SK-N-SH (cell line): ENCODE measurements around the gene GRIK3. TPM values are rescaled to one million over a fixed set of nuclear protein-coding genes. Genes with fewer than 3 reads are reported as not detected.

Experiments
- CTCF ChIA-PET: fragments of 300-600, 350-600 bp; formaldehyde crosslinking; extraction: SDS; loops from one replicate; lab custom pipeline; 2021; lab: Yijun Ruan, JAX
- POLR2A ChIA-PET: fragments of 350-600 bp; sonication (Branson Sonifier 250); formaldehyde crosslinking; extraction: SDS; loops from one replicate; lab custom pipeline; 2020; ENCODE audit warnings: antibody characterized with exemption, inconsistent platforms; lab: Yijun Ruan, JAX
- DNase-seq: peaks from one replicate; pipeline ENCODE4 v3.0.0; 2012
- H2AFZ ChIP-seq: fragments of 200-600 bp; sonication (generic); 2 replicates; pipeline ENCODE4 v1.8.1; 2016; ENCODE audit warnings: antibody characterized with exemption, mild to moderate bottlenecking, low read depth
- H3F3A ChIP-seq: fragments of 200-600 bp; sonication (generic); replicated peaks from 2 replicates; pipeline ENCODE3; 2016; ENCODE audit warnings: antibody characterized with exemption, mild to moderate bottlenecking; ENCODE audit not compliant: insufficient read depth
- H3K27ac ChIP-seq, 2 experiments: fragments of 200-500 bp in 1 of 2; fragments of 200-600 bp in 1 of 2; sonication (Bioruptor generic) in 1 of 2; sonication (generic), shearing (Covaris generic) in 1 of 2; 2 replicates each; pipeline versions ENCODE4 v1.5.1 to v1.6.1; 2014 to 2016; ENCODE audit warnings: low read depth in 2 of 2, inconsistent platforms in 1 of 2, low read length in 1 of 2, mild to moderate bottlenecking in 1 of 2, mixed read lengths in 1 of 2
- H3K27me3 ChIP-seq: fragments of 200-600 bp; sonication (generic), shearing (Covaris generic); 2 replicates; pipeline ENCODE4 v1.6.1; 2016; ENCODE audit warnings: mixed run types; ENCODE audit not compliant: insufficient read depth
- H3K36me3 ChIP-seq, 2 experiments: fragments of 200-500 bp in 1 of 2; fragments of 200-600 bp in 1 of 2; sonication (Bioruptor generic) in 1 of 2; sonication (generic) in 1 of 2; replicated peaks in 1 of 2; 2 replicates each; pipeline versions ENCODE3 to v1.5.1; 2014 to 2016; ENCODE audit warnings: low read length in 1 of 2, mild to moderate bottlenecking in 1 of 2; ENCODE audit not compliant: insufficient read depth in 2 of 2, control insufficient read depth in 1 of 2
- H3K4me1 ChIP-seq, 2 experiments: fragments of 200-500 bp in 1 of 2; fragments of 200-600 bp in 1 of 2; sonication (Bioruptor generic) in 1 of 2; sonication (generic), shearing (Covaris generic) in 1 of 2; 2 replicates each; pipeline versions ENCODE4 v1.5.1 to v1.6.1; 2014 to 2016; ENCODE audit warnings: low read depth in 1 of 2, low read length in 1 of 2, mixed run types in 1 of 2; ENCODE audit not compliant: insufficient read depth in 2 of 2, control insufficient read depth in 1 of 2
- H3K4me2 ChIP-seq: fragments of 200-600 bp; sonication (generic), shearing (Covaris generic); 2 replicates; pipeline ENCODE4 v1.6.1; 2017; ENCODE audit warnings: mixed run types
- H3K4me3 ChIP-seq, 2 experiments: fragments of 200-500 bp in 1 of 2; fragments of 200-600 bp in 1 of 2; sonication (Bioruptor generic) in 1 of 2; sonication (generic), shearing (Covaris generic) in 1 of 2; 2 replicates each; pipeline versions ENCODE4 v1.5.1 to v1.8.1; 2014 to 2016; ENCODE audit warnings: low read depth in 2 of 2, inconsistent platforms in 1 of 2, low read length in 1 of 2, mild to moderate bottlenecking in 1 of 2, mixed read lengths in 1 of 2, moderate library complexity in 1 of 2
- H3K79me2 ChIP-seq: fragments of 200-600 bp; sonication (generic); 2 replicates; pipeline ENCODE4 v1.8.1; 2017; ENCODE audit warnings: mild to moderate bottlenecking; ENCODE audit not compliant: insufficient read depth
- H3K9ac ChIP-seq: fragments of 200-600 bp; sonication (generic); 2 replicates; pipeline ENCODE4 v1.6.1; 2017; ENCODE audit warnings: mixed run types
- H3K9me2 ChIP-seq: fragments of 200-600 bp; sonication (generic); 2 replicates; pipeline ENCODE4 v1.6.1; 2017; ENCODE audit warnings: mixed run types
- H3K9me3 ChIP-seq: fragments of 200-600 bp; sonication (generic); 2 replicates; pipeline ENCODE4 v1.6.1; 2017; ENCODE audit warnings: mixed run types, mild to moderate bottlenecking, moderate library complexity
- H4K20me1 ChIP-seq: fragments of 200-600 bp; sonication (generic); 2 replicates; pipeline ENCODE4 v1.6.1; 2017; ENCODE audit warnings: mild to moderate bottlenecking, mixed run types; ENCODE audit not compliant: insufficient read depth
- ELF1 ChIP-seq: IDR thresholded peaks from 2 replicates; pipeline ENCODE4 v1.4.0; 2012
- EZH2phosphoT487 ChIP-seq: fragments of 200-600 bp; sonication (generic); IDR thresholded peaks from 2 replicates; pipeline ENCODE4 v1.6.1; 2017; ENCODE audit warnings: low read depth, mixed run types, mild to moderate bottlenecking, antibody characterized with exemption, moderate library complexity, borderline replicate concordance
- FOSL2 ChIP-seq: IDR thresholded peaks from 2 replicates; pipeline ENCODE4 v1.4.0; 2012; ENCODE audit warnings: low read depth, mild to moderate bottlenecking, moderate library complexity, borderline replicate concordance
- FOXJ3 ChIP-seq: sonication (generic); formaldehyde crosslinking; IDR thresholded peaks from 2 replicates; pipeline ENCODE4 v1.5.1; 2020; ENCODE audit warnings: mild to moderate bottlenecking, missing genetic modification reagents
- FOXM1 ChIP-seq: IDR thresholded peaks from 2 replicates; pipeline ENCODE4 v1.4.0; 2012; ENCODE audit warnings: low read depth, mild to moderate bottlenecking
- GABPA ChIP-seq: IDR thresholded peaks from 2 replicates; pipeline ENCODE4 v1.4.0; 2012; ENCODE audit warnings: low read depth, mild to moderate bottlenecking
- GATA2 ChIP-seq: sonication (generic); formaldehyde crosslinking; IDR thresholded peaks from 2 replicates; pipeline ENCODE4 v1.5.0; 2020; ENCODE audit warnings: mild to moderate bottlenecking, missing genetic modification reagents
- NRF1 ChIP-seq: IDR thresholded peaks from 2 replicates; pipeline ENCODE4 v1.6.1; 2012; ENCODE audit warnings: low read depth, mild to moderate bottlenecking, low read length
- POLR2AphosphoS5 ChIP-seq: IDR thresholded peaks from 2 replicates; pipeline ENCODE4 v1.6.1; 2012; ENCODE audit warnings: low read depth, low read length
- RAD21 ChIP-seq: IDR thresholded peaks from 2 replicates; pipeline ENCODE4 v1.6.1; 2012; ENCODE audit warnings: mild to moderate bottlenecking, low read length
- RCOR1 ChIP-seq: fragments of 150-350 bp; IDR thresholded peaks from 2 replicates; pipeline ENCODE4 v1.6.1; 2017; ENCODE audit warnings: antibody characterized with exemption, low read length
- RFX5 ChIP-seq: IDR thresholded peaks from 2 replicates; pipeline ENCODE4 v1.6.1; 2012; ENCODE audit warnings: mild to moderate bottlenecking, improper control_type of control experiment, low read length
- RXRA ChIP-seq: IDR thresholded peaks from 2 replicates; pipeline ENCODE4 v1.4.0; 2012; ENCODE audit warnings: low read depth, mild to moderate bottlenecking, borderline replicate concordance
- SMC3 ChIP-seq: IDR thresholded peaks from 2 replicates; pipeline ENCODE4 v1.6.1; 2012; ENCODE audit warnings: low read depth, low read length, improper control_type of control experiment
- TCF12 ChIP-seq: IDR thresholded peaks from 2 replicates; pipeline ENCODE4 v1.4.0; 2012
- TEAD4 ChIP-seq: IDR thresholded peaks from 2 replicates; pipeline ENCODE4 v1.4.0; 2012; ENCODE audit warnings: mild to moderate bottlenecking, borderline replicate concordance; ENCODE audit not compliant: insufficient read depth
- YY1 ChIP-seq: IDR thresholded peaks from 2 replicates; pipeline ENCODE4 v1.4.0; 2012; ENCODE audit warnings: low read depth, mild to moderate bottlenecking
- WGBS: methylation state at CpG from one replicate; pipeline ENCODE4 v1.1.6; 2017; ENCODE audit warnings: low lambda C conversion rate; 5-methylcytosine and 5-hydroxymethylcytosine counted together
- polyA plus RNA-seq, 3 experiments: library from polyadenylated mRNA; depleted of rRNA; stranded (reverse); fragments of >200 nt; gene quantifications; 2 replicates each; pipeline ENCODE4 v1.2.3, GENCODE V29; 2012
- TF ChIP-seq, protein P1 (sequence below): IDR thresholded peaks from 2 replicates; pipeline ENCODE4 v1.4.0; 2012; ENCODE audit warnings: low read depth, borderline replicate concordance
- TF ChIP-seq, protein P2 (sequence below): IDR thresholded peaks from 2 replicates; pipeline ENCODE4 v1.4.0; 2012; ENCODE audit warnings: low read depth
- TF ChIP-seq, protein P3 (sequence below): IDR thresholded peaks from 2 replicates; pipeline ENCODE4; 2012
- TF ChIP-seq, protein P4 (sequence below): fragments of 150-350 bp; IDR thresholded peaks from 2 replicates; pipeline ENCODE4 v1.6.1; 2016; ENCODE audit warnings: mild to moderate bottlenecking, low read depth, low read length
- TF ChIP-seq, protein P5 (sequence below): IDR thresholded peaks from 2 replicates; pipeline ENCODE4 v1.4.0; 2012; ENCODE audit warnings: low read depth, borderline replicate concordance
- TF ChIP-seq, protein P6 (sequence below): fragments of 200-600 bp; sonication (generic); IDR thresholded peaks from 2 replicates; pipeline ENCODE4 v1.6.1; 2017; ENCODE audit warnings: antibody characterized with exemption, mild to moderate bottlenecking, moderate library complexity

The GRIK3 gene
- polyA plus RNA-seq, 1 of the 3 experiments (the other 2 are of a cell fraction): not detected

DNA sequence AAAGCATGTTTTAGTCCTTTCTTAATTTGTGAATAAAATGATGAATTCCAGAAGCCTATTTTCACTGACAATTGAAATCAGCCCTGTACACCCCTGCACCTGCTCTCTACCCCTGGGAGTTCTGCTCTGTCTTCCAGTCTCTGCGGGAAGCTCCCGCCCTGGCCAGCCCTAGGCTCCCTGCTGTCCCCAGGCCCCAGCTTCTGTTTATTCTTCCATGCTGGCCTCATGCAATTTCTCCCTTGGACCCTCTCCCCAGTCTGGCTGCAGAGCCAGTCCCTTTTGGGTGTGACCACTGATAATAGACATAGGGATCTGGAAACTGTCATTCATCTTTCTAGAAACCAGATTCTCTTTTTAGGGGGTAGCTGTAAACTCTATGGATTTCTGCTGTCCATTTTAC lies 258.6 kb downstream of the GRIK3 start (continued):
- TF ChIP-seq, protein P1, sequence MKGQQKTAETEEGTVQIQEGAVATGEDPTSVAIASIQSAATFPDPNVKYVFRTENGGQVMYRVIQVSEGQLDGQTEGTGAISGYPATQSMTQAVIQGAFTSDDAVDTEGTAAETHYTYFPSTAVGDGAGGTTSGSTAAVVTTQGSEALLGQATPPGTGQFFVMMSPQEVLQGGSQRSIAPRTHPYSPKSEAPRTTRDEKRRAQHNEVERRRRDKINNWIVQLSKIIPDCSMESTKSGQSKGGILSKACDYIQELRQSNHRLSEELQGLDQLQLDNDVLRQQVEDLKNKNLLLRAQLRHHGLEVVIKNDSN: no peak
- no peak for TF ChIP-seq TCF12
- TF ChIP-seq, protein P2, sequence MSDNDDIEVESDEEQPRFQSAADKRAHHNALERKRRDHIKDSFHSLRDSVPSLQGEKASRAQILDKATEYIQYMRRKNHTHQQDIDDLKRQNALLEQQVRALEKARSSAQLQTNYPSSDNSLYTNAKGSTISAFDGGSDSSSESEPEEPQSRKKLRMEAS: no peak
- no peak for TF ChIP-seq RXRA
- no peak for TF ChIP-seq SMC3
- TF ChIP-seq RCOR1: no peak; the same call in 1 of the 2 replicates
- TF ChIP-seq, protein P3, sequence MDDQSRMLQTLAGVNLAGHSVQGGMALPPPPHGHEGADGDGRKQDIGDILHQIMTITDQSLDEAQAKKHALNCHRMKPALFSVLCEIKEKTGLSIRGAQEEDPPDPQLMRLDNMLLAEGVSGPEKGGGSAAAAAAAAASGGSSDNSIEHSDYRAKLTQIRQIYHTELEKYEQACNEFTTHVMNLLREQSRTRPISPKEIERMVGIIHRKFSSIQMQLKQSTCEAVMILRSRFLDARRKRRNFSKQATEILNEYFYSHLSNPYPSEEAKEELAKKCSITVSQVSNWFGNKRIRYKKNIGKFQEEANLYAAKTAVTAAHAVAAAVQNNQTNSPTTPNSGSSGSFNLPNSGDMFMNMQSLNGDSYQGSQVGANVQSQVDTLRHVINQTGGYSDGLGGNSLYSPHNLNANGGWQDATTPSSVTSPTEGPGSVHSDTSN: no peak
- TF ChIP-seq GATA2 (CRISPR knock-in tag): peak; percentile 56; the same call in 1 of the 2 replicates
- 0 out of 2 replicates have a peak, but pooled peaks have one; percentile 13 for TF ChIP-seq RFX5
- no peak for TF ChIP-seq FOSL2
- no peak for TF ChIP-seq ELF1
- no peak for TF ChIP-seq NRF1
- no peak; the same call in 1 of the 2 replicates for TF ChIP-seq RAD21
- no peak for TF ChIP-seq EZH2phosphoT487
- TF ChIP-seq FOXM1: no peak
- no peak for TF ChIP-seq POLR2AphosphoS5
- TF ChIP-seq GABPA: no peak

DNA sequence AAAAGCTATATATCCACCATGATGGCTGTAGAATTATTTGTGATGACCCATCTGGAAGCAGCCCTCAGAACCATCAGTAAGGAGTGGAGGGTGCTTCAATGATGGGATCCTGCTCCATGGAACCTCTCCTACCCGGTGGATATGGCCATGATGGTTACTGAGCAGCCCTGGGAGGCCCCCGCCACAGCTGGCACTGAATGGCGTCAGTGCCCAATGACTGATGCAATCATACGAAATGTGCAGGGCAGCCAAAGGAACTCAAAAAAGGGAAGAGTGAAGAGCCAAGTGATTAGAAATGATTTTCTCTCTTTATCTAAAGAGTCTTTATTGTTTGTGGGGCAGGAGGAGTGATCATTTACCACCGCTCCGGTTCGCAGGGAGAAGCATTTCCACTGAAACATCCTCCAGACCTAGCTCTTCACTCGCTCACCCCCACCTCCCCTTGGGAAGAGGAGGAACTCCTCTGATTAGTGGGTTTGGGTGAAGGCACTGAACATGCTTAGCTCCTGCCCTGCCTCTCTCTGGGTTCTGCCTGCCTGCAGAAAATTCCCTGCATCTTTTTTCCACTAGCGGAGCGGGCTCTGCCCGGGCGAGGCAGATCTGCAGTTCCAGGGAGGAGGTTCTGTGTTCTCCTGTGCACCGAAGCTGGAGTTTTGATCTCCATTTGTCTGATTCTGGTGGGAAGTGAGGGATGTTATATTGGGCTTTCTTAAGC lies 260.3 kb downstream of the GRIK3 start:
- H3K9ac ChIP-seq: no peak overlapping the region
- H3K27me3 ChIP-seq: no peaks in the 10 kb centered on the region
- no peaks in the 10 kb centered on the region for H3K9me2 ChIP-seq
- no peak overlapping the region for H3K4me2 ChIP-seq
- ChIA-PET CTCF (interaction anchor here (1.2 to 1.4 kb wide), 3 partner anchors 9 to 82 kb away, joined by 4 to 5 read pairs (median 4); no protein-coding TSS in a partner anchor), POLR2A (no interaction called here)
- H3K27ac ChIP-seq: no peak overlapping the region
- H3K4me1 ChIP-seq: peaks cover 0 to 29% of the 10 kb centered on the region in 2 experiments; a peak in 1 of 4 replicates
- no peaks in the 10 kb centered on the region for H3F3A ChIP-seq
- no peak for TF ChIP-seq POLR2AphosphoS5
- no peak for TF ChIP-seq FOXJ3
- TF ChIP-seq GATA2 (CRISPR knock-in tag): no peak
- TF ChIP-seq RAD21: no peak
- TF ChIP-seq, protein P4, sequence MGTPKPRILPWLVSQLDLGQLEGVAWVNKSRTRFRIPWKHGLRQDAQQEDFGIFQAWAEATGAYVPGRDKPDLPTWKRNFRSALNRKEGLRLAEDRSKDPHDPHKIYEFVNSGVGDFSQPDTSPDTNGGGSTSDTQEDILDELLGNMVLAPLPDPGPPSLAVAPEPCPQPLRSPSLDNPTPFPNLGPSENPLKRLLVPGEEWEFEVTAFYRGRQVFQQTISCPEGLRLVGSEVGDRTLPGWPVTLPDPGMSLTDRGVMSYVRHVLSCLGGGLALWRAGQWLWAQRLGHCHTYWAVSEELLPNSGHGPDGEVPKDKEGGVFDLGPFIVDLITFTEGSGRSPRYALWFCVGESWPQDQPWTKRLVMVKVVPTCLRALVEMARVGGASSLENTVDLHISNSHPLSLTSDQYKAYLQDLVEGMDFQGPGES: no peak
- TF ChIP-seq, protein P5, sequence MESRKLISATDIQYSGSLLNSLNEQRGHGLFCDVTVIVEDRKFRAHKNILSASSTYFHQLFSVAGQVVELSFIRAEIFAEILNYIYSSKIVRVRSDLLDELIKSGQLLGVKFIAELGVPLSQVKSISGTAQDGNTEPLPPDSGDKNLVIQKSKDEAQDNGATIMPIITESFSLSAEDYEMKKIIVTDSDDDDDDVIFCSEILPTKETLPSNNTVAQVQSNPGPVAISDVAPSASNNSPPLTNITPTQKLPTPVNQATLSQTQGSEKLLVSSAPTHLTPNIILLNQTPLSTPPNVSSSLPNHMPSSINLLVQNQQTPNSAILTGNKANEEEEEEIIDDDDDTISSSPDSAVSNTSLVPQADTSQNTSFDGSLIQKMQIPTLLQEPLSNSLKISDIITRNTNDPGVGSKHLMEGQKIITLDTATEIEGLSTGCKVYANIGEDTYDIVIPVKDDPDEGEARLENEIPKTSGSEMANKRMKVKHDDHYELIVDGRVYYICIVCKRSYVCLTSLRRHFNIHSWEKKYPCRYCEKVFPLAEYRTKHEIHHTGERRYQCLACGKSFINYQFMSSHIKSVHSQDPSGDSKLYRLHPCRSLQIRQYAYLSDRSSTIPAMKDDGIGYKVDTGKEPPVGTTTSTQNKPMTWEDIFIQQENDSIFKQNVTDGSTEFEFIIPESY: no peak
- no peak for TF ChIP-seq YY1
- TF ChIP-seq TEAD4: no peak
- TF ChIP-seq, protein P6, sequence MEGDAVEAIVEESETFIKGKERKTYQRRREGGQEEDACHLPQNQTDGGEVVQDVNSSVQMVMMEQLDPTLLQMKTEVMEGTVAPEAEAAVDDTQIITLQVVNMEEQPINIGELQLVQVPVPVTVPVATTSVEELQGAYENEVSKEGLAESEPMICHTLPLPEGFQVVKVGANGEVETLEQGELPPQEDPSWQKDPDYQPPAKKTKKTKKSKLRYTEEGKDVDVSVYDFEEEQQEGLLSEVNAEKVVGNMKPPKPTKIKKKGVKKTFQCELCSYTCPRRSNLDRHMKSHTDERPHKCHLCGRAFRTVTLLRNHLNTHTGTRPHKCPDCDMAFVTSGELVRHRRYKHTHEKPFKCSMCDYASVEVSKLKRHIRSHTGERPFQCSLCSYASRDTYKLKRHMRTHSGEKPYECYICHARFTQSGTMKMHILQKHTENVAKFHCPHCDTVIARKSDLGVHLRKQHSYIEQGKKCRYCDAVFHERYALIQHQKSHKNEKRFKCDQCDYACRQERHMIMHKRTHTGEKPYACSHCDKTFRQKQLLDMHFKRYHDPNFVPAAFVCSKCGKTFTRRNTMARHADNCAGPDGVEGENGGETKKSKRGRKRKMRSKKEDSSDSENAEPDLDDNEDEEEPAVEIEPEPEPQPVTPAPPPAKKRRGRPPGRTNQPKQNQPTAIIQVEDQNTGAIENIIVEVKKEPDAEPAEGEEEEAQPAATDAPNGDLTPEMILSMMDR: no peak
- DNase-seq: no peak
- 51% methylated on average over 13 of the region's 13 CpGs for WGBS
- no peak overlapping the region for H2AFZ ChIP-seq
- no peaks in the 10 kb centered on the region for H3K79me2 ChIP-seq
- H4K20me1 ChIP-seq: no peaks in the 10 kb centered on the region
- no peaks in the 10 kb centered on the region for H3K36me3 ChIP-seq
- H3K9me3 ChIP-seq: no peaks in the 10 kb centered on the region
- no peak overlapping the region for H3K4me3 ChIP-seq
